Panc1 (cell line): ENCODE results near the gene PDE1A. TPM values are rescaled to one million over a fixed set of nuclear protein-coding genes. Genes with fewer than 3 reads are reported as not detected.

Experiments used
- ATAC-seq: fragments of 200-7000 bp; cut with Tn5 transposase; 2 replicates; pipeline ENCODE4 v1.9.1; 2020; ENCODE audit warnings: mild to moderate bottlenecking, moderate library complexity
- BruUV-seq: library from RNA; stranded (reverse); fragments of 400-500 nt; replicated peaks from 2 replicates; lab custom pipeline; 2021; lab: Mats Ljungman, UMichigan
- CTCF ChIA-PET: fragments of 300-600 bp; sonication (Branson Sonifier 250); formaldehyde crosslinking; loops from one replicate; lab custom pipeline; 2022; ENCODE audit warnings: antibody characterized with exemption; lab: Charles Lee
- POLR2A ChIA-PET: fragments of 300-600 bp; sonication (Branson Sonifier 250); formaldehyde crosslinking; loops from one replicate; lab custom pipeline; 2022; ENCODE audit warnings: antibody characterized with exemption; lab: Charles Lee
- DNase-seq: peaks from one replicate; pipeline ENCODE4 v3.0.0-alpha.2; 2010; ENCODE audit warnings: low read depth, low spot score
- H3K27ac ChIP-seq: 2 replicates; pipeline ENCODE4 v1.5.1; 2011; ENCODE audit warnings: mild to moderate bottlenecking, low read length, inconsistent platforms
- H3K27me3 ChIP-seq: fragments of 200-500 bp; sonication (Bioruptor generic); 2 replicates; pipeline ENCODE4 v1.6.0; 2014; ENCODE audit warnings: low read length, inconsistent platforms; ENCODE audit not compliant: control insufficient read depth, insufficient read depth
- H3K36me3 ChIP-seq: fragments of 200-500 bp; sonication (Bioruptor generic); 2 replicates; pipeline ENCODE4 v1.5.1; 2014; ENCODE audit warnings: inconsistent platforms, mild to moderate bottlenecking, low read length, moderate library complexity; ENCODE audit not compliant: control insufficient read depth, insufficient read depth
- H3K4me1 ChIP-seq: 2 replicates; pipeline ENCODE4 v1.5.1; 2011; ENCODE audit warnings: inconsistent platforms, mild to moderate bottlenecking, low read length, moderate library complexity; ENCODE audit not compliant: control insufficient read depth, insufficient read depth
- H3K4me3 ChIP-seq, 2 experiments: 2 replicates each; pipeline ENCODE4 v1.5.1; 2011 to 2012; ENCODE audit warnings: low read depth in 2 of 2, low read length in 2 of 2, mild to moderate bottlenecking in 2 of 2, inconsistent platforms in 1 of 2, moderate library complexity in 1 of 2
- H3K9me3 ChIP-seq: fragments of 200-500 bp; sonication (Bioruptor generic); 2 replicates; pipeline ENCODE4 v1.5.1; 2014; ENCODE audit warnings: low read depth, mild to moderate bottlenecking, inconsistent platforms, low read length, moderate library complexity; ENCODE audit not compliant: control insufficient read depth, insufficient read depth
- CTCF ChIP-seq: fragments of 450-650 bp; IDR thresholded peaks from 2 replicates; pipeline ENCODE4 v1.5.1; 2017; ENCODE audit warnings: mild to moderate bottlenecking
- POLR2AphosphoS5 ChIP-seq: IDR thresholded peaks from 2 replicates; pipeline ENCODE4 v1.6.1; 2012; ENCODE audit warnings: mild to moderate bottlenecking, low read depth, low read length, moderate library complexity
- REST ChIP-seq, 2 experiments: IDR thresholded peaks; 2 replicates each; pipeline ENCODE4 v1.6.1; 2011 to 2012; ENCODE audit warnings: low read depth in 2 of 2, control low read depth in 1 of 2, low read length in 1 of 2, mild to moderate bottlenecking in 1 of 2, moderate library complexity in 1 of 2; ENCODE audit not compliant: insufficient read depth in 1 of 2
- SIN3A ChIP-seq: IDR thresholded peaks from 2 replicates; pipeline ENCODE4 v1.6.1; 2012; ENCODE audit warnings: low read depth, mild to moderate bottlenecking, low read length, moderate library complexity, borderline replicate concordance; ENCODE audit not compliant: insufficient read depth
- TCF7L2 ChIP-seq: IDR thresholded peaks from 2 replicates; pipeline ENCODE4 v1.6.1; 2011; ENCODE audit warnings: mild to moderate bottlenecking, low read depth, low read length, inconsistent platforms
- in situ Hi-C: cut with HindIII; loops from 2 replicates; pipeline ENCODE4 v1.10.0; 2016; ENCODE audit warnings: low sequenced_read_pairs, low pct_unique_long_range_greater_than_20kb
- intact Hi-C: fragments of 100-400 bp; cut with micrococcal nuclease; formaldehyde crosslinking; loops from one replicate; pipeline ENCODE4 v1.10.0; 2022; ENCODE audit not compliant: unreplicated experiment
- total RNA-seq: library from RNA; stranded (reverse); gene quantifications from one replicate; pipeline ENCODE4 v1.2.1, GENCODE V29; 2021; ENCODE audit not compliant: unreplicated experiment

The PDE1A gene
- total RNA-seq, 1 experiment from 2014 or later, result 0.08 TPM

GRCh38 chr2:182247831-182248230, 179.0 kb downstream of the PDE1A start:
- Histone ChIP-seq H3K4me1 (no peaks in the 10 kb centered on the region), H3K27ac (no peak overlapping the region), H3K36me3 (no peaks in the 10 kb centered on the region), H3K9me3 (no peaks in the 10 kb centered on the region), H3K4me3 (no peak overlapping the region), H3K27me3 (no peaks in the 10 kb centered on the region)
- intact Hi-C loops (no loop called here), in situ Hi-C loops (no loop called here)
- DNase-seq (no peak), ATAC-seq (no peak)
- BruUV-seq, result no TSS peak
- TF ChIP-seq CTCF, result no peak
- no peak for TF ChIP-seq SIN3A
- TF ChIP-seq TCF7L2, result no peak
- no peak for TF ChIP-seq REST (IDR thresholded peaks at IDR 0.05; ENCODE audit: insufficient read depth in 1 of 2, low read depth in 2 of 2, low read length in 1 of 2)
- no peak for TF ChIP-seq POLR2AphosphoS5
- POLR2A ChIA-PET, result no interaction called here
- CTCF ChIA-PET, result interaction anchor here (0.7 kb wide), 1 partner anchor 14 kb away, joined by 3 read pairs; no protein-coding TSS in a partner anchor

DNA sequence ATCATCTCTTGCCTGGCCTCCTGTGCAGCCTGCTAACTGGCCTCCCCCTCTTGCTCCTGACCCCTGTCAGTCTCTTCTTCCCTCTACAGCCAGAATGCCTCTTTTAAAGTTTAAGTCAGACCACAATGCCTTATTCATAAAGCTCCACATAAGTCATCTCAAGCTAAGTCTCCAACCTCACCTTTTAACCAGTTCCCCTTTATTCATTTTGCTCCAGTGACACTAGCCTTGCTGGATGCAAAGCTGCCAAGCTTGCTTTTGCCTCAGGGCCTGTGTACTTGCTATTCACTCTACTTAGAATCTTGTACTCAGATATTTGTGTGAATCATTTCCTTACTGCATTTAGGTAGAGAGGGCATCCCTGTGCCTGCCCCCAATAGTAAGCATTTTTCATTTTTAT, 180.9 kb downstream of the PDE1A start:
- in situ Hi-C loops, result no loop called here
- no peak overlapping the region for H3K4me3 ChIP-seq
- DNase-seq, result no peak
- H3K36me3 ChIP-seq, result no peaks in the 10 kb centered on the region
- no peaks in the 10 kb centered on the region for H3K9me3 ChIP-seq
- no TSS peak for BruUV-seq
- intact Hi-C loops, result no loop called here
- H3K27ac ChIP-seq, result no peak overlapping the region
- ATAC-seq, result no peak
- CTCF ChIA-PET, result no interaction called here
- POLR2A ChIA-PET, result no interaction called here
- H3K27me3 ChIP-seq, result no peaks in the 10 kb centered on the region
- no peaks in the 10 kb centered on the region for H3K4me1 ChIP-seq
- TF ChIP-seq SIN3A, result no peak
- no peak for TF ChIP-seq REST (IDR thresholded peaks at IDR 0.05; ENCODE audit: insufficient read depth in 1 of 2, low read depth in 2 of 2, low read length in 1 of 2)
- no peak for TF ChIP-seq TCF7L2
- TF ChIP-seq POLR2AphosphoS5, result no peak
- no peak for TF ChIP-seq CTCF
